OCI-M2 (cell line): Measurements from ENCODE around the gene CRAMP1.
"Not testable (repeated sequence)": the region's sequence is repeated elsewhere in the genome, so short reads cannot be mapped to it uniquely, and the experiment has no call there.

Experiments
- DNase-seq: peaks from one replicate; lab custom pipeline; 2025; ENCODE audit not compliant: unreplicated experiment; lab: John Stamatoyannopoulos, UW

Gene CRAMP1

GRCh38 chr16:1677942-1678499, 65.9 kb downstream of the CRAMP1 start, which contains the start of gene JPT2:
TSS of gene JPT2 (plus strand) at chr16:1678279. CDS start at chr16:1678313, 34 bp downstream.
- peak; percentile 42 for DNase-seq

- DNase-seq = no peak
Observed at GRCh38 chr16:1678500-1679098, 66.4 kb downstream of the CRAMP1 start.

- no peak for DNase-seq
Observed at GRCh38 chr16:1680361-1680760, 68.2 kb downstream of the CRAMP1 start.

DNA sequence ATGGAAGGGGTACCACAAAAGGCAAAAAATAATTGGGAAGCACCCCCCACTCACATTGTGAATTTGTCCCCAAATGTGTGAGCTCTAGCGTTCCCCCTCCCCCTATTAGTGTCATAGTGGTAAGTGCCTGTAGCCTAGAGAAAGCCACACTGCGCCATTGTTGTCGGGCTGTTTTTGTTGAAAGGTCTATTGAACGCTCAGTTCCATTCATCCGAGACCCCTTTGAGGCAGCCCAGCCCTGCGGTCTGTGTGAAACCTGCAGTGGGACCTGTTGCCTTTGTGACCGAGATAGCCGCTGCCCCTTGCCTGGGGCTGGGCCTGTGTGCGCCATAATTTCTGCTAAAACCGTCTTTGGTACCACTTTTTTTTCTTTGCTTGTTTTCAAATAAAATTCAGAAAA, 68.9 kb downstream of the CRAMP1 start:
- DNase-seq = no peak

- no peak for DNase-seq
Observed at GRCh38 chr16:1687427-1688316, 75.5 kb downstream of the CRAMP1 start.

DNA sequence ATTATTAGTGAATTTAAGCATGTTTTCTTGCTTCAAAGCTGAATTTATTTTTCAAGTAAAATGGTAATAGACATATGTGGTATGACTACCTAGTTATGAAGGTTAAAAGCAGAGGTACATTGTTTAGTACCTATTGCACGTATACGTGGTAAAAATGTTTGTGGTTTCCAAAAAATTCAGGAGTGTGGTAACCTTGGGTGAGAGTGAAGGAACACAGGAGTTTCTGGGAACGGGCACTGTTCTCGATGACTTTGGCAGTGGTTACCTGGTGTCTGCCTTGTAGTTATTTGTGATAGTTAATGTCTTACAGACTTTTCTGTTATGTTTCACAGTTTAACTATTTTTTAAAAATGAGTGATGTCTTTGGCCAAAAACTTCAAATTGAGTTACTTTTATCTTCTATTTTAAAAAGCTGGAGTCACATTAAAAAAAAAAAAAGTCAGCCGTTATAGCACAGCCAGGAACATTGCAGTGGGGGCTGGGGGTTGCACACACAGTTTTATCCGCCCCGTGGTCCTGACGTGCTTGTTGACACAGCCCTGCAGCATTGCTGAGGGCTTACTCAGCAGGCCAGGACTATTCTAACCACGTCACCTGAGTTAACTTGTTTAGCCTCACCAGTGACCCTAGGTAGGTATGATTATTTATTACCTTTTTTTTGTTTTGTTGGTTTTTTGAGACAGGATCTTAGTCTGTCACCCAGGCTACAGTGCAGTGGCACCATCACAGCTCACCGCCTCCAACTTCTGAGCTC, 76.8 kb downstream of the CRAMP1 start:
- DNase-seq = no peak

DNA sequence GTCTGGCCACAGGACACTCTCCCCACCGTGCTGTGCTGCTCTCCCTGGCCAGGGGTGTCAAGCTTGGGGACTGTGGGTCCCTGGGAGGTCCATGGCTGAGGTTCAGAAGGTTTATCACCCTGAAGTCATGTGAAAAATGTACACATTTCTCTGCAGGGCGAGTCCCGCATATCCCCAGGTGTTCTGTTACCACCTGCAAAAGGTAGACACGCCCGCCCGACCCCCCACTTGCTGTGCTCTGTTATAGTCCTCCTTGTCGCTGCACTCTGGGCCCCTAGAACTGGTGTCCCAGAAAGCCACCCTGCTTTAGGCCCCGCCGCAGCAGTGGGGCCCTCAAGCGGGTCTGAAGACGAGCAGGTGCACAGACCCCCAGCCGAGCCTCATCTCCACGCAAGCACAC, 77.7 kb downstream of the CRAMP1 start:
- no peak for DNase-seq

DNA sequence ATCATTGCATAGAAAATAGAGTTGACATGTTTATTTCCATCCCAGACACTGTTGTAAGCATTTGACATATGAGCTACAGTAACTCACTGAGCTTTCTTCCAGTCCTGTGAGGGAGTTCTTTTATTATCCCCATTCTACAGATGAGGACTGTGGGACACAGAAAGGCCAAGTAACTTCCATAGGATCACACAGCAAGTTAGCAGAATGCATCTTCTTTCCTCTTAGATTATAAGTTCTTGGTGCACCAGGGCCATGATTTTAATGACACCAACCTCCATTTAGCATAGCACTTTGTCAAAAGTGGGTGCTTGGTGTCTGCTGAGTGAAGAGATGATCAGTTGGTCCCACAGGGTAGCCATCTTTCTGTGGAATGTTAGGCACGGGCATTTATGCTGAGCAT, 78.7 kb downstream of the CRAMP1 start:
- DNase-seq = no peak

- DNase-seq = no peak
Observed at GRCh38 chr16:1691276-1691675, 79.1 kb downstream of the CRAMP1 start.

DNA sequence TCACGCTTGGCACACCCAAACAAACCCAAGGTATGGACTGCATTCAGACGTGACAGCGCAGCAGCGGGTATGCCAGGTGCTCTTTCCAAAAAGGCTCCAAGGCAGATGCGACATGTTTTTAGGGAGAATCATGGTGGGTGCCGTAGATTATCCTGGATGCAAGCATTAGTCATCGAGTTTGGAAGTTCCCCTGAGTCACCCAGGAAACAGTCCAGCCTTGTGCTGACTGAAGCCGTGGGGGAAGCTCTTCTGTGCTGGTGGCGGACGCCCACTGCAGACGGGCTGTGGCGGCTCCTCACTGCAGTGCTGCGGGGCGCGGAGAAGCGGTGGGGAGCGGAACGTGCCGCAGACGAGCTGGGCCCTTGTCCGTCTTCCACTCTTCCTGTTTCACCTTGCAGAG, 79.8 kb downstream of the CRAMP1 start:
- no peak for DNase-seq

DNA sequence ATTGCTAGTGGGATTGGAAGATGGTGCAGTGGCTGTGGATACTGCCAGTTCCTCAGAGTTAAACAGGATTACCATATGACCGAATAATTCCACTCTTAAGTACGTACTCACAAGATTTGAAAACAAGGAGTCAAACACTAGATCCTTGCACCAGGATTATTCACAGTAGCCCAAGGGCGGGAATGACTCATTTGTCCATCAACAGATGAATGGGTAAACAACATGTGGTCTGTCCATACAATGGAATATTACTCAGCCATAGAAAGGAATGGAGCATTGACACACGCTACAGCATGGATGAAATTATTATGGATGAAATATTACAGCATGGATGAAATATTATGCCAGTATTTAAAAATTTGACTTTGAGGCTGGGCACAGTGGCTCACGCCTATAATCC, 84.7 kb downstream of the CRAMP1 start:
- no peak for DNase-seq

DNA sequence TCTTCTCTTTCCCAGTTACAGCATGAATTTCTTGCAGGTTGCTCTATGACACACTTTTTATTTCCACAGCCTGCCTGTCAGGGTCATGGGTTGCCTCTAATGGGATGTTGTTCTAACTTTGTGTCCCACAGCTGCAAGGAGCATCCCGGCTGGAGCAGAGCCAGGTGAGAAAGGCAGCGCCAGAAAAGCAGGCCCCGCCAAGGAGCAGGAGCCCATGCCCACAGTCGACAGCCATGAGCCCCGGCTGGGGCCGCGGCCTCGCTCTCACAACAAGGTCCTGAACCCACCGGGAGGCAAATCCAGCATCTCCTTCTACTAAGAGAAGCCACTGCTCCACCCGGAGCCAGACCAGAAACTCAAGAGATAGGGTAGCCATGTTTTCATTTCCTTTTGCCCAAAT, 86.5 kb downstream of the CRAMP1 start:
- DNase-seq = no peak

- no peak for DNase-seq
Observed at GRCh38 chr16:1700246-1700645, 88.1 kb downstream of the CRAMP1 start.

DNA sequence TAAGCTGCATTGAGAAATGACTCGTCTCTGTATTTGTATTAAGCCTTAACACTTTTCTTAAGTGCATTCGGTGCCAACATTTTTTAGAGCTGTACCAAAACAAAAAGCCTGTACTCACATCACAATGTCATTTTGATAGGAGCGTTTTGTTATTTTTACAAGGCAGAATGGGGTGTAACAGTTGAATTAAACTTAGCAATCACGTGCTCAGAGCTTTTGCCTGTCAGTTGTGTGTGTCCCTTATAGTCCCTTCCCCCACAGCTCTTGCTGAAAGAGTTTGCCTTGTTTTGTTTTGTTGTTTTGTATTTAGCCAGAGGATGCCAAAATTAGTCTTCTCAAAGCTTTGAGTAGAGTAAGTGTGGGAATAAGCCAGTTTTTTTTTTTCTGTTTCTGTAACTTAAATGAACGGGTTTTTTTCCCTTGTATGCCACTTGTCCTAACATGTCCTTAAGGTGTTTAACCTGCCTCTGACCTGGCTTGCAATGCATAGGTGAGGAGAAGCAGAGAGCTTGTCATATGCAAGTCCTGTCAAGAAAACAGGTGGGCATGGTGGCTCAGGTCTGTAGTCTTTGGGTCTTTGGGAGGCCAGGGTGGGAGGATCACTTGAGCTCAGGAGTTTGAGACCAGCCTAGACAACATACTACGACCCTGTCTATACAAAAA, 89.2 kb downstream of the CRAMP1 start:
- DNase-seq = no peak

GRCh38 chr16:1705324-1705687, 93.1 kb downstream of the CRAMP1 start:
- DNase-seq = not testable (repeated sequence)

GRCh38 chr16:1705688-1706385, 93.7 kb downstream of the CRAMP1 start, which contains the start of gene MAPK8IP3:
TSS of gene MAPK8IP3 (plus strand) at chr16:1706195. CDS start at chr16:1706340, 145 bp downstream.
- no peak for DNase-seq

GRCh38 chr16:1706386-1707192, 94.4 kb downstream of the CRAMP1 start:
- no peak for DNase-seq

DNA sequence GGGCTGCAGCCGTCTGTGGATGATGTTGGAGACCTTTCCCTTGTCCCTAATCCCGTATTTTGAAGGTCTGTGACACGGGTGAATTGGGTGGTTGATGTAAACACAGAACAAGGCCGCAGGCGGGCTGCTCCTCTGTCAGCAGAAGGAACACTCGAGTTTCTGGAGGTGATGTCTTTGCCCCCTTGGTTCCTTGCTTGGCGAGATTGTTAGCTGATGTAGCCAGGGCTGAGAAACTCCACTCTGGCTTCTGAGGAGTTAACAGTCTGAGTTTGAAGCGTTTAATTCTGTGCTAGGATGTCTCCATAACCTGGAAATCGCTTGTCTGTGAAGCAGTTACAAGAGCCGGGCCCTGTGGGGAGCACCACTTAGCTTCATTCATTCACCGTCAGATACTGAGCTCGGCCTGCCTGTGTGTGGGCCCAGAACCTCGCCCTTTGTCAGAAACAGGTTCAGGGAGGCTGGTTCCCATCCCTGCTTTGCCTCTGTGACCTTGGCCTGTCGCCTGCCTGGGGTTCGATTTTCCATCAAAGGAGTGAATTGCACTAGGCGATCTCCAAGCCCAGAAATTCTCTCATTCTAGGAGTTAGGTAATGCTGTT, 95.1 kb downstream of the CRAMP1 start:
- no peak for DNase-seq
